ENCODE results near the gene SUDS3. TPM values are rescaled to one million over a fixed set of nuclear protein-coding genes. Genes with fewer than 3 reads are reported as not detected.

SUDS3 gene
- polyA plus RNA-seq, 1 of the 3 experiments (the other 2 are of a cell fraction): 15.0 TPM

DNA sequence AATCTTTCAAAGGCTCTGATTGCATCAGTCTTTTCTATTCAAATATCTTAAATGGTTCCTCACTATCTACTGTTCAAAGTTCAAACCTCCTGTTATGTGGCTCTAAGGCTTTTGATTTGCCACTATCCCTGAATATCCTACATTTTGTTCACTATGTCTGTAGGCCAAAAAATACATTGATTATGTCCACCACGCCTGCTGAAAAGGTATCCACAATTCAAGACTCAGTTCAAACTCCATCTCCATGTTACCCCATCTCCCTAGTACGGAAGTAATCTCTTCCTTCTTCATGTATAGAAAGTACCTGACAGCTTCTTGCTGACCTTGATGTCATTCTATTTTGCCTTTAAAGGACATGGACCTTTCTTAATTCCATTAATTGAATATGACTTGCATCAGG is 28.4 kb upstream of the SUDS3 start:
- Histone ChIP-seq H2AFZ (ENCODE audit: low read depth) (no peak overlapping the region), H3K79me2 (ENCODE audit: insufficient read depth) (peaks cover 47% of the 10 kb centered on the region), H3K9me3 (no peaks in the 10 kb centered on the region), H3K4me2 (no peak overlapping the region), H3F3A (replicated peaks; ENCODE audit: insufficient read depth) (no peaks in the 10 kb centered on the region), H3K27ac (ENCODE audit: low read depth in 2 of 2, low read length in 1 of 2) (no peak overlapping the region), H3K4me1 (ENCODE audit: control insufficient read depth in 1 of 2, insufficient read depth in 2 of 2, low read depth in 1 of 2, low read length in 1 of 2) (no peaks in the 10 kb centered on the region; a peak in 1 of 4 replicates), H3K36me3 (replicated peaks in 1 of 2; ENCODE audit: control insufficient read depth in 1 of 2, insufficient read depth in 2 of 2, low read length in 1 of 2) (no peaks in the 10 kb centered on the region), H3K9ac (no peak overlapping the region), H3K27me3 (ENCODE audit: insufficient read depth) (no peaks in the 10 kb centered on the region), H3K9me2 (no peaks in the 10 kb centered on the region), H3K4me3 (ENCODE audit: low read depth in 2 of 2, low read length in 1 of 2) (no peak overlapping the region), H4K20me1 (ENCODE audit: insufficient read depth) (no peaks in the 10 kb centered on the region)
- TF ChIP-seq MEF2A (IDR thresholded peaks at IDR 0.05; ENCODE audit: borderline replicate concordance, low read depth): no peak
- no peak for TF ChIP-seq NRF1 (IDR thresholded peaks at IDR 0.05; ENCODE audit: low read depth, low read length)
- WGBS (ENCODE audit: low lambda C conversion rate): 92% methylated on average over 2 of the region's 2 CpGs
- ChIA-PET CTCF (interaction anchor here (1.3 to 1.7 kb wide), 4 partner anchors 11 to 172 kb away, joined by 3 to 8 read pairs (median 3); partner anchors contain the start of gene SUDS3), POLR2A (no interaction called here)
- DNase-seq: no peak

DNA sequence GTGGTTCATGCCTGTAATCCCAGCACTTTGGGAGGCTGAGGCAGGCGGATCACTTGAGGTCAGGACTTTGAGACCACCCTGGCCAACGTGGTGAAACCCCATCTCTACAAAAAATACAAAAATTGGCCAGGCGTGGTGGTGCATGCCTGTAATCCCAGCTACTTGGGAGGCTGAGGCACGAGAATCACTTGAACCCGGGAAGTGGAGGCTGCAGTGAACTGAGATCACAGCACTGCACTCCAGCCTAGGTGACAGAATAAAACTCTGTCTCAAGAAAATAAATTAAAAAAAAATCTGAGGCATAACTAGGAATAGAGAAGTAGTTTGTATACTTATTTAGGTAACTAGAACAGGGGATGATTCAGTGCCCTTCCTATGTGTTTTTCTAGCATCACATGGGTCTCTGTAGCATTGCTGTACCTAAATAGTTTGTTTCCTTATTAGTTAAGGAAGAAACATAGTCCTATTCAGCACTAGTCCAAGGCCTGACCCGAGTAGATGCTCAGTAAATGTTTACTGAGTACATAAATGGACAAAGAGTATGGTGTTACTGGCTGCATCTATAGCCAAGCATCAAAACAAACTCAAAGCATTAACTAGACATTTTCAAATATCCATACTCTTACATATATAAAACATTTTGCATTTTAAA is 25.3 kb upstream of the SUDS3 start:
- Histone ChIP-seq H3K4me1 (ENCODE audit: control insufficient read depth in 1 of 2, insufficient read depth in 2 of 2, low read depth in 1 of 2, low read length in 1 of 2) (peaks cover 0 to 11% of the 10 kb centered on the region in 2 experiments; a peak in 1 of 4 replicates), H2AFZ (ENCODE audit: low read depth) (no peak overlapping the region), H3K27me3 (ENCODE audit: insufficient read depth) (no peaks in the 10 kb centered on the region), H3K4me2 (no peak overlapping the region), H3K36me3 (replicated peaks in 1 of 2; ENCODE audit: control insufficient read depth in 1 of 2, insufficient read depth in 2 of 2, low read length in 1 of 2) (no peaks in the 10 kb centered on the region), H3K9me2 (no peaks in the 10 kb centered on the region), H3K27ac (ENCODE audit: low read depth in 2 of 2, low read length in 1 of 2) (no peak overlapping the region), H3F3A (replicated peaks; ENCODE audit: insufficient read depth) (peaks cover 14% of the 10 kb centered on the region), H3K79me2 (ENCODE audit: insufficient read depth) (peaks cover 65% of the 10 kb centered on the region), H4K20me1 (ENCODE audit: insufficient read depth) (no peaks in the 10 kb centered on the region), H3K4me3 (ENCODE audit: low read depth in 2 of 2, low read length in 1 of 2) (no peak overlapping the region), H3K9ac (no peak overlapping the region), H3K9me3 (no peaks in the 10 kb centered on the region)
- WGBS (ENCODE audit: low lambda C conversion rate): 90% methylated on average over 6 of the region's 6 CpGs
- DNase-seq: no peak
- ChIA-PET CTCF (interaction anchor here (0.7 kb wide), 1 partner anchor 10 kb away, joined by 3 read pairs; no protein-coding TSS in a partner anchor), POLR2A (no interaction called here)
- TF ChIP-seq EP300 (IDR thresholded peaks at IDR 0.05; ENCODE audit: borderline replicate concordance in 1 of 2, low read depth in 1 of 2, low read length in 1 of 2) (no peak), FOXJ3 (CRISPR knock-in tag; IDR thresholded peaks at IDR 0.05) (no peak), FOSL2 (IDR thresholded peaks at IDR 0.05; ENCODE audit: borderline replicate concordance, low read depth) (no peak), JUND (IDR thresholded peaks at IDR 0.05) (no peak), POLR2AphosphoS5 (IDR thresholded peaks at IDR 0.05; ENCODE audit: low read depth, low read length) (no peak), RXRA (IDR thresholded peaks at IDR 0.05; ENCODE audit: borderline replicate concordance, low read depth) (no peak), TCF12 (IDR thresholded peaks at IDR 0.05) (no peak)
- TF ChIP-seq, protein P1, sequence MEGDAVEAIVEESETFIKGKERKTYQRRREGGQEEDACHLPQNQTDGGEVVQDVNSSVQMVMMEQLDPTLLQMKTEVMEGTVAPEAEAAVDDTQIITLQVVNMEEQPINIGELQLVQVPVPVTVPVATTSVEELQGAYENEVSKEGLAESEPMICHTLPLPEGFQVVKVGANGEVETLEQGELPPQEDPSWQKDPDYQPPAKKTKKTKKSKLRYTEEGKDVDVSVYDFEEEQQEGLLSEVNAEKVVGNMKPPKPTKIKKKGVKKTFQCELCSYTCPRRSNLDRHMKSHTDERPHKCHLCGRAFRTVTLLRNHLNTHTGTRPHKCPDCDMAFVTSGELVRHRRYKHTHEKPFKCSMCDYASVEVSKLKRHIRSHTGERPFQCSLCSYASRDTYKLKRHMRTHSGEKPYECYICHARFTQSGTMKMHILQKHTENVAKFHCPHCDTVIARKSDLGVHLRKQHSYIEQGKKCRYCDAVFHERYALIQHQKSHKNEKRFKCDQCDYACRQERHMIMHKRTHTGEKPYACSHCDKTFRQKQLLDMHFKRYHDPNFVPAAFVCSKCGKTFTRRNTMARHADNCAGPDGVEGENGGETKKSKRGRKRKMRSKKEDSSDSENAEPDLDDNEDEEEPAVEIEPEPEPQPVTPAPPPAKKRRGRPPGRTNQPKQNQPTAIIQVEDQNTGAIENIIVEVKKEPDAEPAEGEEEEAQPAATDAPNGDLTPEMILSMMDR (IDR thresholded peaks at IDR 0.05): no peak

DNA sequence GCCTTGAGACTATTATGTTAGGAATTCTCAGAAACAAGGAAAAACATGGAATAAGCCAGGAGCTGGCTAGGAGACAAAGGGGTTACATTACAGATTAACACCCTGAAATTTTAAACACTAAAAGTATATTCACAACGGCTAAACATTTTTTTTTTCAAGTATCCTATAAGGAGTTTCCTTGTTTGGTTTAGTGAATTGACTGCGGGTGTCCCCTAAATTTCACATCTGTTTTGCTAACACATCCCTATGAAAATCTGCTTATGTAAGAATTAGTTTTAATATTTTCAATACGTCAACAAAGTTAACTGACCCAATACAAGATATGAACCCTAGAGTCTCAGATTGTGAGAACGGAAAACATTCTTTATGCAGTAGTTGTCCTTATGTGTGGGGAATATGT is 22.6 kb upstream of the SUDS3 start:
- peaks cover 4 to 29% of the 10 kb centered on the region in 2 experiments; a peak in 3 of 4 replicates for H3K4me1 ChIP-seq (ENCODE audit: control insufficient read depth in 1 of 2, insufficient read depth in 2 of 2, low read depth in 1 of 2, low read length in 1 of 2)
- CTCF ChIA-PET: interaction anchor here (1.1 kb wide), 1 partner anchor 23 kb away, joined by 3 read pairs; the partner anchor contains the start of gene SUDS3
- no peaks in the 10 kb centered on the region for H3K9me2 ChIP-seq
- H3F3A ChIP-seq (replicated peaks; ENCODE audit: insufficient read depth): peaks cover 38% of the 10 kb centered on the region
- no peaks in the 10 kb centered on the region for H3K27me3 ChIP-seq (ENCODE audit: insufficient read depth)
- H3K9me3 ChIP-seq: no peaks in the 10 kb centered on the region
- TF ChIP-seq GABPA (IDR thresholded peaks at IDR 0.05; ENCODE audit: low read depth): no peak
- no peak for TF ChIP-seq RCOR1 (IDR thresholded peaks at IDR 0.05; ENCODE audit: low read length)
- TF ChIP-seq TEAD4 (IDR thresholded peaks at IDR 0.05; ENCODE audit: borderline replicate concordance, insufficient read depth): no peak
- no peak for TF ChIP-seq MEF2A (IDR thresholded peaks at IDR 0.05; ENCODE audit: borderline replicate concordance, low read depth)
- no peak for TF ChIP-seq NFIC (IDR thresholded peaks at IDR 0.05; ENCODE audit: borderline replicate concordance)
- TF ChIP-seq ELF1 (IDR thresholded peaks at IDR 0.05): no peak
- no peak for TF ChIP-seq GATA2 (CRISPR knock-in tag; IDR thresholded peaks at IDR 0.05)
- TF ChIP-seq, protein P2, sequence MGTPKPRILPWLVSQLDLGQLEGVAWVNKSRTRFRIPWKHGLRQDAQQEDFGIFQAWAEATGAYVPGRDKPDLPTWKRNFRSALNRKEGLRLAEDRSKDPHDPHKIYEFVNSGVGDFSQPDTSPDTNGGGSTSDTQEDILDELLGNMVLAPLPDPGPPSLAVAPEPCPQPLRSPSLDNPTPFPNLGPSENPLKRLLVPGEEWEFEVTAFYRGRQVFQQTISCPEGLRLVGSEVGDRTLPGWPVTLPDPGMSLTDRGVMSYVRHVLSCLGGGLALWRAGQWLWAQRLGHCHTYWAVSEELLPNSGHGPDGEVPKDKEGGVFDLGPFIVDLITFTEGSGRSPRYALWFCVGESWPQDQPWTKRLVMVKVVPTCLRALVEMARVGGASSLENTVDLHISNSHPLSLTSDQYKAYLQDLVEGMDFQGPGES (IDR thresholded peaks at IDR 0.05; ENCODE audit: low read depth, low read length): no peak
- no peak overlapping the region for H3K4me2 ChIP-seq
- H3K9ac ChIP-seq: no peak overlapping the region
- POLR2A ChIA-PET: no interaction called here
- peaks cover 79% of the 10 kb centered on the region for H3K79me2 ChIP-seq (ENCODE audit: insufficient read depth)
- WGBS (ENCODE audit: low lambda C conversion rate): 92% methylated on average over 4 of the region's 4 CpGs
- DNase-seq: no peak
- H3K27ac ChIP-seq (ENCODE audit: low read depth in 2 of 2, low read length in 1 of 2): no peak overlapping the region
- H4K20me1 ChIP-seq (ENCODE audit: insufficient read depth): no peaks in the 10 kb centered on the region
- H3K36me3 ChIP-seq (replicated peaks in 1 of 2; ENCODE audit: control insufficient read depth in 1 of 2, insufficient read depth in 2 of 2, low read length in 1 of 2): no peaks in the 10 kb centered on the region
- H3K4me3 ChIP-seq (ENCODE audit: low read depth in 2 of 2, low read length in 1 of 2): no peak overlapping the region
- H2AFZ ChIP-seq (ENCODE audit: low read depth): no peak overlapping the region
